Lung (tissue), 16 donors: Measurements from ENCODE around the gene MCM9. TPM values are rescaled to one million over a fixed set of nuclear protein-coding genes. Genes with fewer than 3 reads are reported as not detected.

Experiments used
- ATAC-seq: fragments of 200-7000 bp; cut with Tn5 transposase; one replicate; pipeline ENCODE4 v1.9.1; 2020; ENCODE audit warnings: moderate number of reproducible peaks; ENCODE audit not compliant: insufficient read depth, low FRiP score
- DNase-seq, 3 donors: peaks; one replicate each; pipeline ENCODE4 v3.0.0-alpha.2; 2013 to 2017
- H3K27ac ChIP-seq, 2 donors: one replicate each; pipeline ENCODE4 v1.5.1; 2013; ENCODE audit warnings: mild to moderate bottlenecking in 2 of 2, moderate library complexity in 2 of 2, control low read depth in 1 of 2, inconsistent platforms in 1 of 2, low read depth in 1 of 2, low read length in 1 of 2
- H3K27me3 ChIP-seq, 3 donors: one replicate each; pipeline ENCODE4 v1.5.1; 2013; ENCODE audit warnings: low read length in 2 of 3; ENCODE audit not compliant: control insufficient read depth in 3 of 3, insufficient read depth in 3 of 3
- H3K36me3 ChIP-seq, 4 donors: one replicate each; pipeline ENCODE4 v1.5.1; 2013; ENCODE audit warnings: low read length in 4 of 4, mild to moderate bottlenecking in 1 of 4, moderate library complexity in 1 of 4; ENCODE audit not compliant: control insufficient read depth in 4 of 4, insufficient read depth in 4 of 4
- H3K4me1 ChIP-seq, 5 donors: one replicate each; pipeline ENCODE4 v1.5.1; 2013; ENCODE audit warnings: low read length in 5 of 5, mild to moderate bottlenecking in 2 of 5, moderate library complexity in 1 of 5; ENCODE audit not compliant: control insufficient read depth in 5 of 5, insufficient read depth in 5 of 5
- H3K4me3 ChIP-seq: one replicate; pipeline ENCODE4 v1.5.1; 2013; ENCODE audit warnings: mild to moderate bottlenecking, control low read depth, moderate library complexity
- H3K9ac ChIP-seq, 2 donors: one replicate each; pipeline ENCODE4 v1.5.1; 2013; ENCODE audit warnings: low read length in 2 of 2, control low read depth in 1 of 2; ENCODE audit not compliant: insufficient read depth in 1 of 2
- H3K9me3 ChIP-seq, 4 donors: one replicate each; pipeline ENCODE4 v1.5.1; 2013; ENCODE audit warnings: low read length in 3 of 4, mild to moderate bottlenecking in 1 of 4, moderate library complexity in 1 of 4; ENCODE audit not compliant: control insufficient read depth in 4 of 4, insufficient read depth in 3 of 4
- CTCF ChIP-seq: IDR thresholded peaks from 2 replicates; pipeline ENCODE4 v1.5.1; 2012; ENCODE audit warnings: mild to moderate bottlenecking; ENCODE audit errors: control extremely low read depth, extremely low read depth
- WGBS, 2 donors: extraction: QIAGEN DNeasy Blood & Tissue Kit; methylation state at CpG; one replicate each; pipeline ENCODE4 v1.1.7; 2013; 5-methylcytosine and 5-hydroxymethylcytosine counted together
- long read RNA-seq, 5 donors: transcript quantifications; one replicate each; lab custom pipeline, GENCODE V29; 2026
- polyA plus RNA-seq, 2 donors: library from polyadenylated mRNA; stranded (reverse); fragments of 200-250 nt; gene quantifications; one replicate each; pipeline ENCODE4 v1.2.1, GENCODE V29; 2013
- total RNA-seq, 2 donors: library from RNA; depleted of rRNA in 1 of 2; stranded (reverse); fragments of >200 nt in 1 of 2; gene quantifications; one replicate each; pipeline ENCODE4 v1.2.1, GENCODE V29; 2014 to 2021
- donor health status: control.
- donor health status: control.
- donor health status: Bipolar disorder and iron deficiency.
- donor health status: healthy.
- donor health status: DM: yes; HTN: yes; CAD: no.

MCM9 gene
- total RNA-seq = 10 to 100 TPM; 18.1 to 28.6 TPM
- 1 to 10 TPM; 4.8 to 6.0 TPM for polyA plus RNA-seq
- long read RNA-seq, donor 1 = 0 reads
- long read RNA-seq, donor 2, partial matches to known transcripts = 0 of 2 reads
- long read RNA-seq, donor 2, other reads (novel, unspliced or antisense) = 0 of 2 reads
- long read RNA-seq, donor 3 = 0 reads
- long read RNA-seq, donor 4, partial matches to known transcripts = 56 of 92 reads
- long read RNA-seq, donor 4, other reads (novel, unspliced or antisense) = 35 of 92 reads
- long read RNA-seq, donor 5, full-length matches to known transcripts = 2 of 84 reads
- long read RNA-seq, donor 5, partial matches to known transcripts = 82 of 84 reads
- long read RNA-seq, donor 5, other reads (novel, unspliced or antisense) = 0 of 84 reads

- Histone ChIP-seq H3K4me1 (peaks cover 0 to 9% (median 3%) of the 10 kb centered on the region in 5 donors), H3K27me3 (no peaks in the 10 kb centered on the region)
- no peak for TF ChIP-seq CTCF
Observed at GRCh38 chr6:118934461-118935330, at the start of gene MCM9. Gene MCM9, minus strand, starts transcription at chr6:118935159. Its CDS starts 3,436 bp downstream, at chr6:118931723.

GRCh38 chr6:118984342-118984741, 49.4 kb upstream of the MCM9 start:
- Histone ChIP-seq H3K9me3 (no peaks in the 10 kb centered on the region), H3K27ac (no peak overlapping the region), H3K9ac (no peak overlapping the region), H3K4me3 (no peak overlapping the region), H3K4me1 (peaks cover 0 to 2% (median 0%) of the 10 kb centered on the region in 5 donors), H3K36me3 (no peaks in the 10 kb centered on the region), H3K27me3 (no peaks in the 10 kb centered on the region)
- no peak for TF ChIP-seq CTCF
- ATAC-seq (no peak), DNase-seq (no peak)
- whole genome bisulfite sequencing, 2 donors = 95 to 97% methylated on average over 2 of the region's 2 CpGs

More at GRCh38 chr6:118934461-118935330, at the start of gene MCM9:
- no peaks in the 10 kb centered on the region for H3K9me3 ChIP-seq
- 1% methylated on average over 95 of the region's 95 CpGs for WGBS, 2 donors
- peak within 1 kb of the TSS; percentile 61 for H3K4me3 ChIP-seq
- peaks cover 0 to 10% (median under 1%) of the 10 kb centered on the region in 4 donors for H3K36me3 ChIP-seq
- ATAC-seq = peak; percentile 97
- H3K27ac ChIP-seq = peak within 1 kb of the TSS; percentile 97 to 99
- peak; percentile 91 to 95 (median 94) for DNase-seq
- H3K9ac ChIP-seq = peak within 1 kb of the TSS; percentile 83 to 95

- no peak overlapping the region for H3K9ac ChIP-seq
- H3K27me3 ChIP-seq = no peaks in the 10 kb centered on the region
- H3K36me3 ChIP-seq = no peaks in the 10 kb centered on the region
- no peak for ATAC-seq
- H3K4me3 ChIP-seq = no peak overlapping the region
- TF ChIP-seq CTCF = no peak
- 91 to 92% methylated on average over 3 of the region's 3 CpGs for WGBS, 2 donors
- H3K4me1 ChIP-seq = peaks cover 0 to 2% (median 0%) of the 10 kb centered on the region in 5 donors
- no peaks in the 10 kb centered on the region for H3K9me3 ChIP-seq
- H3K27ac ChIP-seq = no peak overlapping the region
- DNase-seq = no peak
Observed at GRCh38 chr6:118982575-118982911, 47.6 kb upstream of the MCM9 start.
